NOMO-1 (cell line): ENCODE results near the gene TTLL8.

Source experiments
- DNase-seq, 2 experiments: peaks; one replicate each; lab custom pipeline; 2025; ENCODE audit not compliant: unreplicated experiment in 2 of 2; lab: John Stamatoyannopoulos, UW

TTLL8 gene

DNA sequence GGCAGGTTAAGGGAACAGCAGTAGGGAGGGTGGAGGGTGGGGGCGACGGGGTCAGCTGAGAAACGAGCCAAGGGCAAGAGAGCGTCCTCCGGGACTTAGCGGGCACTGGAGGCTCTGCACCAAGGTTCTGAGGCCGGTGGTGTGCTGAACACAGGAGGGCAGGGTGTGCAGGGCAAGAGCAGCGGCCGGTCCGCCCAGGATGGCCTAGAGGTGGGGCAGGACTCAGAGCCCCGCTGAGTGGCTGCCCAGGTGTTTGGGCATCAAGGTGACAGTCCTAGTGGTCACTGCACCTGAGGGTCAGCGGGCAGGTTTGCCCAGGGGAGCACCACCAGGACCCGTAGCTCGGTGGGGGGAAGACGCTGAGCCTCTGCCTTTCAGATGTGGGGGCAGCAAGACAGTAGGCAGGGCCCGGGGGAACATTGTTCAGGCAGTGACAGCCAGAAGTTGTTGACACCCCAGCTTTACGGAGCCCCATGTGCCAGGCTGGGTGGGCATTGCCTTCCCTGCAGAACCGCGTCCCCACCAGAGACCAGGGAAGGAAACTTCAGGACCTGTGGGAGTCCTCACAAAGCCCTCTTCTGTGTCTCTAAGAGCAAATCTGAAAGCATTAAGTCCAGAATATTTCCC, 4.5 kb upstream of the TTLL8 start:
- no peak for DNase-seq

DNA sequence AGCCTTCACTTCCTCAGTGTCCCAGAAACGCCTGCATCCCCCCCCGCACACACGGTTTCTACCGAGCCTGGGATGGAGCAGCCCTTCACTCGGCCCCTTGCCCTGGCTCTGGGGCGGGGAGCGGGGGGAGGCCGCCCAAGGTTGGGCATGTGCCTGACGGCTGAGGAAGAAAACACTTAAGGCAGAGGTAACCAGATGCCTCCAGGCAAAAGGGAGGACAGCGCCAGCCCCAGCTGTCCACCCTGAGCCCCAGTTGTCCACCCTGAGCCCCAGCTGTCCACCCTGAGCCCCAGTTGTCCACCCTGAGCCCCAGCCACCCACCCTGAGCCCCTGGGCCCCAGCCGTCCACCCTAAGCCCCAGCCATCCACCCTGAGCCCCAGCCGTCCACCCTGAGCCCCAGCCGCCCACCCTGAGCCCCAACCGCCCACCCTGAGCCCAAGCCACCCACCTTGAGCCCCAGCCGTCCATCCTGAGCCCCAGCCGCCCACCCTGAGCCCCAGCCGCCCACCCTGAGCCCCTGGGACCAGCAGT, 3.8 kb upstream of the TTLL8 start:
- no peak for DNase-seq

GRCh38 chr22:50061141-50061823, 3.2 kb upstream of the TTLL8 start:
- DNase-seq = no peak

DNA sequence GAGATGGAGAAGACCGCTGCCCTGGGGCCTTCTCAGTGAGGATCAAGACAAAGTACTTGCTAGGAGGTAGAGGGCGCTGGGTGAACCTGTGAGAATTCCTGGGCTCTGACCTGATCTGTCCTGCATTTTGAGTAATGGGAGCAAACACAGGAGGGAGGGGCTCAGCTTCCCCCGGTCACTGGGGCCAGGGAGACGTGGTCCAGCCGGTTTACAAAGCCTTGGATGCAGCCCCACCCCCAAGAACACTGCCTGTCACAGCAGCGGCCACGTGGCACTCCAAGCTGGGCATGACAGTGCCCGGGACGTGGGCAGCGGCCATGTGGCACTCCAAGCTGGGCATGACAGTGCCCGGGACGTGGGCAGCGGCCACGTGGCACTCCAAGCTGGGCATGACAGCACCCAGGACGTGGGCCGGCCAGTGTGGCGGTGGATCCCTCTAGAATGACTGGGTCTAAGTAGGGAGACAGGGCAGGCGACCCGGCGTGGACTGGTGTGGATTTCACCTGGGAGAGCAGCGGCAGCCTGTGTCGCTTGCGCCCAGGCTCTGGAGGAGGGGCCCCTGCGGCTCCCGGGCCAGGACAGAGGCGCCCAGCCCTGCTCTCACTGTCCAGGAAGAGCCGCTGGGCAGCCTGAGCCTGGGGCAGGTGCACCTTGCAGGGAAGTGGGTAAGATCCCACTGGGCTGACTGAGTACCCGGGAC, 2.5 kb upstream of the TTLL8 start:
- DNase-seq = no peak

- DNase-seq = no peak
Measured at GRCh38 chr22:50059881-50060262, 1.8 kb upstream of the TTLL8 start.

DNA sequence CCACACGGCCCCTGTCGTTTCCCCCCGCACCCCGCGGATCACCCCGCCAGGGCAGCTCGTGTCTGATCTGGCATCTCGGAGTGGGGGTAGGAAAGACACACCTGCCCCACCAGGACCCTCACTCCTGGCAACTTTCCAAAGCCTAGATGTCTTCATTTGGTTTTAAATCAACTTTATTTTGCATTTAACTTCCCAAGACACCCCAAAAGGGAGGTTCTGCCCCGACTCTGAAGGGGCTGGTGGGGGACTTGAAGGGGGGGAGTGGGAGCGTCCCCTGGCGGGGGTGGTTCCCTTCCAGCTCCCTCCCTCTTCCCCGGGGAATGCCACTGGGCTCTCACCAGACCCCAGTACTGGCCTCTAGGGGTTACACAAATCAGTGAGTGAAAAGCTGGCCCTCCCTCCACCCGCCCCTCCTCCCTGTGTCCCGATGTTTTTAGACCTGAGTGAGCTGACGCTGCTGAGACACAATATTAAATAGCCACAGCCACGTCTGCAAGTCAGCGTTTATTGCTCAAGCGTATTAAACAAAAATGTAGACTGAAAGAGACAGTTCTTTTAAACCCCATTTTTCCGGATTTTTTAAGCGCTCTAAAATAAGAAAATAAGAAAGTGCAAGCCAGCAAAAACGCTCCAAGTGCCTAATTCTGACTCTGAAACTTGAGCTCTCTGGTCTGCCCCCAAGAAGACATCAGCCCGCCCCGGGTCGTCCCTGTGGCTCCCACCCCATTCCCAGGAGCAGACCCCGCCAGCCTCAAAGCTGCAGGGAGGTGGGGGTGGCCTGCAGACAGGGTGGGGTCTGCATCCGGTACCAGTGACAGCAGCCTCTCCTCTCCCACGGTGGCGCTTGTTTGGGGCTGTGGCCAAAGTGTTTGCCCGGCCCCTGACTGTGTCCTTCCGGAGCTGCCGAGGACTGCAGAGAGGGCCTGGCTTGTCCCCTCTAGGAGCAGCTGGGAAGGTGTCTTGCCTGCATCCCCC, 1.1 kb upstream of the TTLL8 start:
- no peak for DNase-seq

GRCh38 chr22:50057278-50058060, 629 bp downstream of the TTLL8 start:
- no peak for DNase-seq

GRCh38 chr22:50056214-50056972, 1.7 kb downstream of the TTLL8 start:
- no peak for DNase-seq

DNA sequence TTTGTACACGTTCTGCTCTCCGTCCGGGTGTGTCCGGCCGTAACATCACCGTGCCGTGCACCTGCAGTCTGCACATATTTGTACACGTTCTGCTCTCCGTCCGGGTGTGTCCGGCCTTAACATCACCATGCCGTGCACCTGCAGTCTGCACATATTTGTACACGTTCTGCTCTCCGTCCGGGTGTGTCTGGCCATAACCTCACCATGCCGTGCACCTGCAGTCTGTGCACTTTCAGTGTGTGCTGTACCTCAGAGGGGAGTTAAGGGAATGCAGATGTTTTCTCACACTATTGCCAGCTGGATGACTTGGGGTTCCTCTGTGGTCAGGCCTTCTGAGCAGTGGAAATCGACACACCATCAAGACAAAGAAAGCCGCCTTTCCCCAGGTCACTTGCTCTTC, 4.2 kb downstream of the TTLL8 start:
- no peak for DNase-seq

- DNase-seq = no peak
Measured at GRCh38 chr22:50051930-50052329, 6.2 kb downstream of the TTLL8 start.

DNA sequence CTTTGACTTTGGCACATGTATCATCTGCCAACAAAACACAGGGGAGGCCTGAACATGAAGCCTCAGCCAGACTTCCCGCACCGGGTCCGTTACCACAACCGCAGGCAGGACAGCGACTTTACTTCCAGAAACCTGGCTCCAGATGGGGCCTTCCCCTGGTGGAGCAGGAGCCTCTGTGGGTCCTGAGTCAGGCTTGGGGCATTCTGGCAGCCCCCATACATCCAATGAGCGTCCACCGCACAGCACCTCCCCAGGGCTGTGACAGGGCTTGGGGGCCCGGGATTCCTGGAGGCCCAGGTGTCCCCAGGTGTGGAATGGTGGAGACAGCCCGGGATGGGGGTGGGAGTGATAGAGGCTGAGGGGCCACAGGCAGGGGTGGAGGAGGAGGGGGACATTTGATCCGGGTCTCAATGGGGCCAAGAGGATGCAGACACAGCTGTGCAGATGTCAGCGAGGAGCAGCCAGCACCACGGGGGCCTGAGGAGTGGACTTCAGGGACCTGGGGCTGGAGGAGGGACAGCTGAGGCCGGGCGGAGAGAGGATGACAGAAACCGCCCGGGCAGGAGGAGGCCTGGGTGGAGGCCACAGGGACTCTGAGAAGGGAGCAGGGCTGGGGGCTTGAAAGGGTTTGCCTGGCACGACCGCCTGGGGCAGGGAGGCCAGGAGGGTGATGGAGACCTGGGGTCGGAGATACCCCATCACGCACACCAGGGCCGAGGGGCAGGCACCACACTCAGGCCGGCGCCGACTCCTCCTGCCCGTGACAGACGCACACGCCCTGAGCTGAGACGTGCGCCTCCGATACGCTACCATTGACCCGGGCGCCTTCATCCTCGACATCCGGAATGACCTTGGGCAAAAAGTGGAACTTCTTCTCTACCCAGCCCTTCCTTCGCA, 8.6 kb downstream of the TTLL8 start:
- no peak for DNase-seq

DNA sequence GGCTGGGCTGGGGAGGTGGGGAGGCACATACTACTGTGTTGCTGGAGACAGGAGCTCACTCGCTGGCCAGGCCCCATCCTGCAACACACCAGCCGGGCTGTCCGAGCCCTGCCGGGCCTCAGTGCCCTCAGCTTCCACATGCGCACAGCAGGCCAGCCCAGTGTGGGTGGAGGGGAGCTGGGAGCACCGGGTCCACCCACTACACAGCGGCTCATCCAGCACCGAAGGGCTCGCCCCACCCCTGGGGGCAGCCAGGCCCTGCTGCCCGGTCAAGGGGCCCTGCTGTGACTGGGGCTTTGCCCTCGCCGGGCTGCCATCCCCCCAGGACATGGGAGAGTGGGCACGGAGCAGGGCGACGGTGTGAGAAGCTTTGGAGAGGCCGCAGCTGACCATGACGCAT, 9.3 kb downstream of the TTLL8 start:
- DNase-seq = no peak

GRCh38 chr22:50048061-50048765, 9.9 kb downstream of the TTLL8 start:
- DNase-seq = no peak

- DNase-seq = no peak
Measured at GRCh38 chr22:50047346-50047745, 10.8 kb downstream of the TTLL8 start.

DNA sequence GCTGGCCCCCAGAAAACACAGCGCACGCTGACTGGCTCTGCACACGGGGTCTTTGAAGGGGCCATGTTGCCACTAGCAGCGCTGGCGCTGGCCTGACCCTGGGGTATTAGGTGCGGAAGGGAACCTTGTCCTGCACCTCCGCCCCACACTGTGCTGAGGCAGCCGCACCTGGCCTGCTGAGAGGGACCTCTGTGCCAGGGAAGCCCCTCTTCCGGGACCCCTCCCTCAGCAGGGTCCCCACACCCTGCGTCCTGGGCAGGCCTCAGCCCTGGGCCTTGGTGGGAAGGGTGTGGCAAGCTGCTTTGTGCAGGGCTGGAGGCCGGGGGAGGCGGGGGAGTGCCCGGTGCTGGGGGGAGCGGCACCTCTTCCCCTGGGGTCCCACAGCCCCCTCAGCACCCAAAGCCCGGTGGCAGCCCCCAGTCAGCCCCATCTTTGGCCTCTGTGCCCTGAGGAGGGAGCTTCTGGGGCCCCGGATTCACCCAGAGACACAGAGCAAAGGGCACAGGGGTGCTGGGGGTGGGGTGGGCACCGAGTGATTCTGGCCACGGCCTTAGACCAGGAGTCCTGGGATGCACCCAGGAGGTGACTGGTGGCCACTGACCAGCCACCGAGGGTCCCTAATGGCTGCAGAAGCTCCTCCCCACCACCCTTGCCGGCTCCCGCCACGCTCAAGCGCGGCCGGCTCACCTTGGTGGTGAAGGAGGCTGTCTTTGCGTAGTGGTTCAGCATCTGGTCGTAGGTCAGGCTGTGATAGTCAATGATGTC, 11.4 kb downstream of the TTLL8 start:
- DNase-seq = no peak

- DNase-seq = no peak
Measured at GRCh38 chr22:50046019-50046415, 12.1 kb downstream of the TTLL8 start.
